GM12891 (cell line): ENCODE measurements around the gene ABCG1.

ENCODE experiments used
- PAX5 ChIP-seq: IDR thresholded peaks from 2 replicates; pipeline ENCODE4 v1.6.1; 2011; ENCODE audit warnings: low read length, moderate library complexity, mild to moderate bottlenecking; ENCODE audit not compliant: insufficient read depth, severe bottlenecking
- POLR2A ChIP-seq: IDR thresholded peaks from 2 replicates; pipeline ENCODE4 v1.6.1; 2011; ENCODE audit warnings: low read depth, low read length, control low read depth
- POLR2AphosphoS5 ChIP-seq: IDR thresholded peaks from 2 replicates; pipeline ENCODE4 v1.6.1; 2011; ENCODE audit warnings: low read depth, low read length, control low read depth
- SPI1 ChIP-seq: IDR thresholded peaks from 2 replicates; pipeline ENCODE4 v1.6.1; 2011; ENCODE audit warnings: low read depth, low read length, control low read depth
- TAF1 ChIP-seq: IDR thresholded peaks from 2 replicates; pipeline ENCODE4 v1.6.1; 2011; ENCODE audit warnings: low read depth, low read length, control low read depth

DNA sequence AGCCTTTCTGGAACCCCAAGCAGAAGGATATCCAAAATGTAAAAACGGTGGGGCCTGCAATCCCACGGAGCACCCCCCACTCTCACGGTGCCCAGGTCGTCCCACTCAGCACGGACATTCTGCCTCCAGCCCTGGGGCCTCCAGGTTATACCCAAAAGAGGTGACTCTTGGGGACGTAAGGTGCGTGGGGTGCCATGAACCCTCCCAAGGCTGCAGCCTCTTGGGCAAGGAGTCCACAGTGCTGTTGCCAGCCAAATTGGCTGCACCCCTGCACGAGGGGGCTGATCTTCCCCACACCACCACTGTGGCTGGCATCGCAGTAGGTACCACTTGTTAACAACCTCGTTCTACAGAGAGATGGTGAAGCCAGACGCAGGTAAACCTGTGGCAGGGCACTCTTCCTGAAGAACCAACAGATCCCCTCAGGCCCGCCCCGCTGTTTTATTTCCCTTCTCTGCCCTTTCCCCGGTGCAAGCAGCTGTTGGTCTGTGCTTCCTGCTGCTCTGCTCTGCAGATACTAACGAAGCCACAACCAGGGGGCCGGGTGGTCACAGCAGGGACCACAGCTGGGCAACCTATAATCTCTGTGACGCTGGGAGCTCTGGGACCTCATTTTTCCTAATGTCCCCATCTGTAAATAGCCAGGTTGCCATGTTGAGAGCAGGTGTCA is 87.6 kb downstream of the ABCG1 start:
- no peak for TF ChIP-seq POLR2AphosphoS5
- TF ChIP-seq POLR2A, result no peak
- no peak for TF ChIP-seq SPI1
- TF ChIP-seq TAF1, result no peak
- no peak for TF ChIP-seq PAX5
